ENCODE data around the gene SHLD2. TPM values are rescaled to one million over a fixed set of nuclear protein-coding genes. Genes with fewer than 3 reads are reported as not detected.
"Not testable (repeated sequence)": the region's sequence is repeated elsewhere in the genome, so short reads cannot be mapped to it uniquely, and the experiment has no call there.

SHLD2 gene
- polyA plus RNA-seq, 3 donors: 10.2 to 16.3 (median 16.2) TPM

GRCh38 chr10:87170705-87171104 is 75.7 kb downstream of the SHLD2 start:
- H3K9me3 ChIP-seq (replicated peaks in 1 of 2; ENCODE audit: control insufficient read depth in 1 of 2, insufficient read depth in 1 of 2, low read length in 2 of 2); DNase-seq; H3K36me3 ChIP-seq (replicated peaks in 1 of 2; ENCODE audit: control insufficient read depth in 1 of 2, insufficient read depth in 2 of 2, low read length in 2 of 2); H3K27ac Mint-ChIP-seq; H3K4me1 Mint-ChIP-seq; H3K4me3 ChIP-seq (replicated peaks in 1 of 3; ENCODE audit: low read depth in 2 of 3, low read length in 3 of 3); H2AFZ ChIP-seq (ENCODE audit: insufficient read depth, low read depth, low read length, poor library complexity, severe bottlenecking); H4K20me1 ChIP-seq (ENCODE audit: insufficient read depth, low read length); H3K79me2 ChIP-seq (ENCODE audit: insufficient read depth, low read length); H3K9me3 Mint-ChIP-seq; H3K4me3 Mint-ChIP-seq; H3K4me1 ChIP-seq (ENCODE audit: control insufficient read depth in 1 of 2, insufficient read depth in 2 of 2, low read length in 2 of 2); H3K4me2 ChIP-seq (replicated peaks; ENCODE audit: extremely low read depth, low read length, poor library complexity, severe bottlenecking); H3K27me3 ChIP-seq (ENCODE audit: control insufficient read depth in 2 of 2, insufficient read depth in 2 of 2, low read length in 2 of 2); H3K27me3 Mint-ChIP-seq (ENCODE audit: low read depth in 3 of 3); H3K27ac ChIP-seq (ENCODE audit: low read depth in 1 of 2, low read length in 2 of 2); intact Hi-C loops (cut with micrococcal nuclease); H3K9ac ChIP-seq (ENCODE audit: insufficient read depth, low read length, poor library complexity, severe bottlenecking): not testable (repeated sequence)
- H3K36me3 Mint-ChIP-seq: peaks cover 13 to 15% of the 10 kb centered on the region in 2 donors
- WGBS (ENCODE audit: insufficient coverage): no CpG with 5 or more reads among the region's 4 CpGs

GRCh38 chr10:87171670-87172069 is 76.7 kb downstream of the SHLD2 start:
- no CpG with 5 or more reads among the region's 1 CpG for WGBS (ENCODE audit: insufficient coverage)
- H3K9me3 Mint-ChIP-seq; H3K4me3 Mint-ChIP-seq; H3K27ac Mint-ChIP-seq; H3K27me3 ChIP-seq (ENCODE audit: control insufficient read depth in 2 of 2, insufficient read depth in 2 of 2, low read length in 2 of 2); intact Hi-C loops (cut with micrococcal nuclease); H3K79me2 ChIP-seq (ENCODE audit: insufficient read depth, low read length); H3K4me3 ChIP-seq (replicated peaks in 1 of 3; ENCODE audit: low read depth in 2 of 3, low read length in 3 of 3); H3K9ac ChIP-seq (ENCODE audit: insufficient read depth, low read length, poor library complexity, severe bottlenecking); H3K4me1 ChIP-seq (ENCODE audit: control insufficient read depth in 1 of 2, insufficient read depth in 2 of 2, low read length in 2 of 2); H3K9me3 ChIP-seq (replicated peaks in 1 of 2; ENCODE audit: control insufficient read depth in 1 of 2, insufficient read depth in 1 of 2, low read length in 2 of 2); H4K20me1 ChIP-seq (ENCODE audit: insufficient read depth, low read length); H3K27me3 Mint-ChIP-seq (ENCODE audit: low read depth in 3 of 3); H2AFZ ChIP-seq (ENCODE audit: insufficient read depth, low read depth, low read length, poor library complexity, severe bottlenecking); H3K36me3 ChIP-seq (replicated peaks in 1 of 2; ENCODE audit: control insufficient read depth in 1 of 2, insufficient read depth in 2 of 2, low read length in 2 of 2); H3K4me2 ChIP-seq (replicated peaks; ENCODE audit: extremely low read depth, low read length, poor library complexity, severe bottlenecking); H3K4me1 Mint-ChIP-seq; H3K27ac ChIP-seq (ENCODE audit: low read depth in 1 of 2, low read length in 2 of 2); DNase-seq: not testable (repeated sequence)
- H3K36me3 Mint-ChIP-seq: peaks cover 13 to 17% of the 10 kb centered on the region in 2 donors

GRCh38 chr10:87172178-87172577 is 77.2 kb downstream of the SHLD2 start:
- intact Hi-C loops (cut with micrococcal nuclease); H3K79me2 ChIP-seq (ENCODE audit: insufficient read depth, low read length); H3K27me3 Mint-ChIP-seq (ENCODE audit: low read depth in 3 of 3); H3K4me3 Mint-ChIP-seq; H3K9me3 Mint-ChIP-seq; H3K4me1 Mint-ChIP-seq; H2AFZ ChIP-seq (ENCODE audit: insufficient read depth, low read depth, low read length, poor library complexity, severe bottlenecking); H3K27ac Mint-ChIP-seq; H3K27me3 ChIP-seq (ENCODE audit: control insufficient read depth in 2 of 2, insufficient read depth in 2 of 2, low read length in 2 of 2); H3K4me1 ChIP-seq (ENCODE audit: control insufficient read depth in 1 of 2, insufficient read depth in 2 of 2, low read length in 2 of 2); H3K27ac ChIP-seq (ENCODE audit: low read depth in 1 of 2, low read length in 2 of 2); H3K4me2 ChIP-seq (replicated peaks; ENCODE audit: extremely low read depth, low read length, poor library complexity, severe bottlenecking); H3K9ac ChIP-seq (ENCODE audit: insufficient read depth, low read length, poor library complexity, severe bottlenecking); DNase-seq; H3K36me3 ChIP-seq (replicated peaks in 1 of 2; ENCODE audit: control insufficient read depth in 1 of 2, insufficient read depth in 2 of 2, low read length in 2 of 2); H4K20me1 ChIP-seq (ENCODE audit: insufficient read depth, low read length); H3K4me3 ChIP-seq (replicated peaks in 1 of 3; ENCODE audit: low read depth in 2 of 3, low read length in 3 of 3); H3K9me3 ChIP-seq (replicated peaks in 1 of 2; ENCODE audit: control insufficient read depth in 1 of 2, insufficient read depth in 1 of 2, low read length in 2 of 2): not testable (repeated sequence)
- peaks cover 13 to 17% of the 10 kb centered on the region in 2 donors for H3K36me3 Mint-ChIP-seq

DNA sequence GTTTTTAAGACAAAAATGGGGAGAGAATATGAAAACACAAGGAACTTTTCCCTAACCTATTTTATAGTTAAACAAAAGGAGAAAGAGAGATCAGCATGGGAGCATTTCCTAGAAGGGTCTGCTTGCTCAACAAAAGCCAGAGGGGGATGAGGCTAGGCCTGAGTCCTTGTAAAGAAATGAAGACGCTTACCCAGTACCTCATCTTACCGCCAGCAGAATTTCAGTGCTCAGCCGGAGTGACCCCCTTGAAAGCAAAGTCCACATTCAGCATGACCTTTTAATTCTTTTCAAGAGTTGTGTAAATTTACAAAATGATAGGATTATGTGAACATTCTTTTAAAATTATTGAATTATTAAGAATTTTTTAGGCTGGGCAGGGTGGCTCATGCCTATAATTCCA is 82.6 kb downstream of the SHLD2 start:
- H3K9ac ChIP-seq (ENCODE audit: insufficient read depth, low read length, poor library complexity, severe bottlenecking); H3K4me1 Mint-ChIP-seq; H3K9me3 Mint-ChIP-seq; H3K27me3 ChIP-seq (ENCODE audit: control insufficient read depth in 2 of 2, insufficient read depth in 2 of 2, low read length in 2 of 2); H3K79me2 ChIP-seq (ENCODE audit: insufficient read depth, low read length); H2AFZ ChIP-seq (ENCODE audit: insufficient read depth, low read depth, low read length, poor library complexity, severe bottlenecking); H3K27ac ChIP-seq (ENCODE audit: low read depth in 1 of 2, low read length in 2 of 2); H3K27ac Mint-ChIP-seq; H3K9me3 ChIP-seq (replicated peaks in 1 of 2; ENCODE audit: control insufficient read depth in 1 of 2, insufficient read depth in 1 of 2, low read length in 2 of 2); H4K20me1 ChIP-seq (ENCODE audit: insufficient read depth, low read length); intact Hi-C loops (cut with micrococcal nuclease); DNase-seq; H3K4me3 ChIP-seq (replicated peaks in 1 of 3; ENCODE audit: low read depth in 2 of 3, low read length in 3 of 3); H3K4me1 ChIP-seq (ENCODE audit: control insufficient read depth in 1 of 2, insufficient read depth in 2 of 2, low read length in 2 of 2); H3K36me3 ChIP-seq (replicated peaks in 1 of 2; ENCODE audit: control insufficient read depth in 1 of 2, insufficient read depth in 2 of 2, low read length in 2 of 2); H3K4me3 Mint-ChIP-seq; H3K4me2 ChIP-seq (replicated peaks; ENCODE audit: extremely low read depth, low read length, poor library complexity, severe bottlenecking); H3K27me3 Mint-ChIP-seq (ENCODE audit: low read depth in 3 of 3): not testable (repeated sequence)
- no CpG with 5 or more reads among the region's 3 CpGs for WGBS (ENCODE audit: insufficient coverage)
- peaks cover 13 to 14% of the 10 kb centered on the region in 2 donors for H3K36me3 Mint-ChIP-seq

Measured in CD14-positive monocyte (primary cell).